HEK293 (cell line): ENCODE results near the gene NRGN.

Source experiments
- CTCF ChIA-PET: fragments of 350-600 bp; formaldehyde crosslinking; extraction: SDS; loops from one replicate; lab custom pipeline; 2021; ENCODE audit warnings: antibody characterized with exemption; lab: Yijun Ruan, JAX
- POLR2A ChIA-PET: fragments of 300-600 bp; formaldehyde crosslinking; extraction: SDS; loops from one replicate; lab custom pipeline; 2020; ENCODE audit warnings: antibody characterized with exemption, inconsistent platforms; lab: Yijun Ruan, JAX
- H3K27ac ChIP-seq: fragments of 200-500 bp; sonication (Bioruptor generic); 2 replicates; pipeline ENCODE4 v1.5.1; 2014; ENCODE audit warnings: low read depth, low read length, control low read depth, inconsistent platforms; ENCODE audit errors: extremely low read depth
- H3K36me3 ChIP-seq, 2 experiments: fragments of 200-500 bp in 1 of 2; sonication (Bioruptor generic) in 1 of 2; 1 replicate in 1 of 2; 2 replicates in 1 of 2; pipeline ENCODE4 v1.5.1; 2014 to 2017; ENCODE audit warnings: inconsistent platforms in 2 of 2, low read length in 2 of 2; ENCODE audit not compliant: control insufficient read depth in 2 of 2, insufficient read depth in 1 of 2
- H3K4me1 ChIP-seq: fragments of 200-500 bp; sonication (Bioruptor generic); 2 replicates; pipeline ENCODE4 v1.5.1; 2014; ENCODE audit warnings: mild to moderate bottlenecking, low read length, inconsistent platforms; ENCODE audit not compliant: control insufficient read depth, insufficient read depth
- H3K4me3 ChIP-seq: 2 replicates; pipeline ENCODE4 v1.5.1; 2011; ENCODE audit warnings: low read depth, mild to moderate bottlenecking, control low read depth, low read length, moderate library complexity
- H3K9me3 ChIP-seq: fragments of 200-500 bp; sonication (Bioruptor generic); 2 replicates; pipeline ENCODE4 v1.5.1; 2014; ENCODE audit warnings: low read depth, low read length, inconsistent platforms; ENCODE audit not compliant: control insufficient read depth, insufficient read depth
- GFI1B ChIP-seq: fragments of 450-650 bp; formaldehyde crosslinking; IDR thresholded peaks from 2 replicates; pipeline ENCODE4 v1.5.1; 2016; ENCODE audit warnings: missing biosample characterization, missing genetic modification characterization
- MEIS1 ChIP-seq: sonication (generic); formaldehyde crosslinking; IDR thresholded peaks from 2 replicates; pipeline ENCODE4 v1.8.1; 2022; ENCODE audit warnings: missing genetic modification reagents, mild to moderate bottlenecking, borderline replicate concordance
- RBAK ChIP-seq: fragments of 450-650 bp; formaldehyde crosslinking; IDR thresholded peaks from 2 replicates; pipeline ENCODE4 v1.5.1; 2016; ENCODE audit warnings: missing biosample characterization, missing genetic modification characterization
- SALL2 ChIP-seq: fragments of 450-650 bp; formaldehyde crosslinking; IDR thresholded peaks from 2 replicates; pipeline ENCODE4 v1.5.0; 2017; ENCODE audit warnings: missing biosample characterization, mild to moderate bottlenecking, missing genetic modification characterization, borderline replicate concordance
- SCRT1 ChIP-seq: fragments of 450-650 bp; formaldehyde crosslinking; IDR thresholded peaks from 2 replicates; pipeline ENCODE4 v1.5.1; 2016; ENCODE audit warnings: missing biosample characterization, missing genetic modification characterization, borderline replicate concordance
- SETDB1 ChIP-seq: IDR thresholded peaks from one replicate; pipeline ENCODE4 v1.6.1; 2017; ENCODE audit warnings: mild to moderate bottlenecking, low read length, moderate library complexity, mixed read lengths; ENCODE audit not compliant: insufficient read length
- SP2 ChIP-seq: fragments of 450-650 bp; formaldehyde crosslinking; IDR thresholded peaks from 2 replicates; pipeline ENCODE4 v1.5.1; 2016; ENCODE audit warnings: missing biosample characterization, missing genetic modification characterization
- ZEB2 ChIP-seq: fragments of 450-650 bp; formaldehyde crosslinking; IDR thresholded peaks from 2 replicates; pipeline ENCODE4 v1.5.1; 2016; ENCODE audit warnings: missing biosample characterization, missing genetic modification characterization
- ZNF148 ChIP-seq: fragments of 450-650 bp; formaldehyde crosslinking; IDR thresholded peaks from 2 replicates; pipeline ENCODE4 v1.5.0; 2017; ENCODE audit warnings: missing biosample characterization, missing genetic modification characterization, borderline replicate concordance
- ZNF16 ChIP-seq: fragments of 450-650 bp; formaldehyde crosslinking; IDR thresholded peaks from 2 replicates; pipeline ENCODE4 v1.5.1; 2016; ENCODE audit warnings: low read depth, missing biosample characterization, missing genetic modification characterization
- ZNF174 ChIP-seq: fragments of 450-650 bp; formaldehyde crosslinking; IDR thresholded peaks from 2 replicates; pipeline ENCODE4 v1.5.0; 2017; ENCODE audit warnings: missing biosample characterization, mild to moderate bottlenecking, missing genetic modification characterization
- ZNF211 ChIP-seq: fragments of 450-650 bp; formaldehyde crosslinking; IDR thresholded peaks from 2 replicates; pipeline ENCODE4 v1.5.1; 2016; ENCODE audit warnings: low read depth, missing biosample characterization, missing genetic modification characterization
- ZNF214 ChIP-seq: fragments of 450-650 bp; formaldehyde crosslinking; IDR thresholded peaks from 2 replicates; pipeline ENCODE4 v1.5.1; 2017; ENCODE audit warnings: missing biosample characterization, mild to moderate bottlenecking, missing genetic modification characterization, borderline replicate concordance
- ZNF335 ChIP-seq: fragments of 450-650 bp; formaldehyde crosslinking; conservative IDR thresholded peaks from 2 replicates; pipeline ENCODE4 v1.5.1; 2016; ENCODE audit warnings: missing biosample characterization, missing genetic modification characterization
- ZNF37A ChIP-seq: fragments of 450-650 bp; IDR thresholded peaks from 2 replicates; pipeline ENCODE4 v1.5.1; 2018; ENCODE audit warnings: missing biosample characterization, missing genetic modification characterization
- ZNF398 ChIP-seq: fragments of 450-650 bp; formaldehyde crosslinking; IDR thresholded peaks from 2 replicates; pipeline ENCODE4 v1.5.1; 2017; ENCODE audit warnings: missing biosample characterization, missing genetic modification characterization
- ZNF404 ChIP-seq: fragments of 450-650 bp; formaldehyde crosslinking; IDR thresholded peaks from 2 replicates; pipeline ENCODE4 v1.5.1; 2017; ENCODE audit warnings: missing biosample characterization, missing genetic modification characterization
- ZNF514 ChIP-seq: fragments of 450-650 bp; formaldehyde crosslinking; IDR thresholded peaks from 2 replicates; pipeline ENCODE4 v1.5.1; 2016; ENCODE audit warnings: missing biosample characterization, missing genetic modification characterization
- ZNF664 ChIP-seq: fragments of 450-650 bp; formaldehyde crosslinking; IDR thresholded peaks from 2 replicates; pipeline ENCODE4 v1.5.1; 2016; ENCODE audit warnings: missing biosample characterization, missing genetic modification characterization
- ZSCAN23 ChIP-seq: fragments of 450-650 bp; formaldehyde crosslinking; IDR thresholded peaks from 2 replicates; pipeline ENCODE4 v1.5.1; 2016; ENCODE audit warnings: missing biosample characterization, missing genetic modification characterization
- TF ChIP-seq, protein P1 (sequence below): fragments of 450-650 bp; formaldehyde crosslinking; IDR thresholded peaks from 2 replicates; pipeline ENCODE4 v1.5.1; 2016; ENCODE audit warnings: missing biosample characterization, missing genetic modification characterization
- TF ChIP-seq, protein P2 (sequence below): fragments of 450-650 bp; formaldehyde crosslinking; IDR thresholded peaks from 2 replicates; pipeline ENCODE4 v1.5.1; 2017; ENCODE audit warnings: missing biosample characterization, missing genetic modification characterization
- TF ChIP-seq, protein P3 (sequence below): fragments of 450-650 bp; formaldehyde crosslinking; conservative IDR thresholded peaks from 2 replicates; pipeline ENCODE4 v1.5.1; 2016; ENCODE audit warnings: low read depth, missing biosample characterization, missing genetic modification characterization

Gene NRGN

GRCh38 chr11:124740277-124740882, 638 bp downstream of the NRGN start (continued):
- TF ChIP-seq, protein P1, sequence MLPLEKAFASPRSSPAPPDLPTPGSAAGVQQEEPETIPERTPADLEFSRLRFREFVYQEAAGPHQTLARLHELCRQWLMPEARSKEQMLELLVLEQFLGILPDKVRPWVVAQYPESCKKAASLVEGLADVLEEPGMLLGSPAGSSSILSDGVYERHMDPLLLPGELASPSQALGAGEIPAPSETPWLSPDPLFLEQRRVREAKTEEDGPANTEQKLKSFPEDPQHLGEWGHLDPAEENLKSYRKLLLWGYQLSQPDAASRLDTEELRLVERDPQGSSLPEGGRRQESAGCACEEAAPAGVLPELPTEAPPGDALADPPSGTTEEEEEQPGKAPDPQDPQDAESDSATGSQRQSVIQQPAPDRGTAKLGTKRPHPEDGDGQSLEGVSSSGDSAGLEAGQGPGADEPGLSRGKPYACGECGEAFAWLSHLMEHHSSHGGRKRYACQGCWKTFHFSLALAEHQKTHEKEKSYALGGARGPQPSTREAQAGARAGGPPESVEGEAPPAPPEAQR = no peak
- TF ChIP-seq ZNF16 (tag by site-specific recombination) (no peak), ZEB2 (tag by site-specific recombination) (no peak), ZNF664 (no peak), ZNF37A (no peak), ZNF211 (tag by site-specific recombination) (no peak), ZNF514 (tag by site-specific recombination) (no peak), ZNF148 (tag by site-specific recombination) (no peak), SALL2 (no peak), ZSCAN23 (no peak), SETDB1 (no peak), RBAK (no peak), MEIS1 (no peak), SP2 (tag by site-specific recombination) (peak; percentile 33; the same call in 1 of the 2 replicates), ZNF404 (tag by site-specific recombination) (no peak)
- TF ChIP-seq, protein P2, sequence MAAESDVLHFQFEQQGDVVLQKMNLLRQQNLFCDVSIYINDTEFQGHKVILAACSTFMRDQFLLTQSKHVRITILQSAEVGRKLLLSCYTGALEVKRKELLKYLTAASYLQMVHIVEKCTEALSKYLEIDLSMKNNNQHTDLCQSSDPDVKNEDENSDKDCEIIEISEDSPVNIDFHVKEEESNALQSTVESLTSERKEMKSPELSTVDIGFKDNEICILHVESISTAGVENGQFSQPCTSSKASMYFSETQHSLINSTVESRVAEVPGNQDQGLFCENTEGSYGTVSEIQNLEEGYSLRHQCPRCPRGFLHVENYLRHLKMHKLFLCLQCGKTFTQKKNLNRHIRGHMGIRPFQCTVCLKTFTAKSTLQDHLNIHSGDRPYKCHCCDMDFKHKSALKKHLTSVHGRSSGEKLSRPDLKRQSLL = no peak
- TF ChIP-seq, protein P3, sequence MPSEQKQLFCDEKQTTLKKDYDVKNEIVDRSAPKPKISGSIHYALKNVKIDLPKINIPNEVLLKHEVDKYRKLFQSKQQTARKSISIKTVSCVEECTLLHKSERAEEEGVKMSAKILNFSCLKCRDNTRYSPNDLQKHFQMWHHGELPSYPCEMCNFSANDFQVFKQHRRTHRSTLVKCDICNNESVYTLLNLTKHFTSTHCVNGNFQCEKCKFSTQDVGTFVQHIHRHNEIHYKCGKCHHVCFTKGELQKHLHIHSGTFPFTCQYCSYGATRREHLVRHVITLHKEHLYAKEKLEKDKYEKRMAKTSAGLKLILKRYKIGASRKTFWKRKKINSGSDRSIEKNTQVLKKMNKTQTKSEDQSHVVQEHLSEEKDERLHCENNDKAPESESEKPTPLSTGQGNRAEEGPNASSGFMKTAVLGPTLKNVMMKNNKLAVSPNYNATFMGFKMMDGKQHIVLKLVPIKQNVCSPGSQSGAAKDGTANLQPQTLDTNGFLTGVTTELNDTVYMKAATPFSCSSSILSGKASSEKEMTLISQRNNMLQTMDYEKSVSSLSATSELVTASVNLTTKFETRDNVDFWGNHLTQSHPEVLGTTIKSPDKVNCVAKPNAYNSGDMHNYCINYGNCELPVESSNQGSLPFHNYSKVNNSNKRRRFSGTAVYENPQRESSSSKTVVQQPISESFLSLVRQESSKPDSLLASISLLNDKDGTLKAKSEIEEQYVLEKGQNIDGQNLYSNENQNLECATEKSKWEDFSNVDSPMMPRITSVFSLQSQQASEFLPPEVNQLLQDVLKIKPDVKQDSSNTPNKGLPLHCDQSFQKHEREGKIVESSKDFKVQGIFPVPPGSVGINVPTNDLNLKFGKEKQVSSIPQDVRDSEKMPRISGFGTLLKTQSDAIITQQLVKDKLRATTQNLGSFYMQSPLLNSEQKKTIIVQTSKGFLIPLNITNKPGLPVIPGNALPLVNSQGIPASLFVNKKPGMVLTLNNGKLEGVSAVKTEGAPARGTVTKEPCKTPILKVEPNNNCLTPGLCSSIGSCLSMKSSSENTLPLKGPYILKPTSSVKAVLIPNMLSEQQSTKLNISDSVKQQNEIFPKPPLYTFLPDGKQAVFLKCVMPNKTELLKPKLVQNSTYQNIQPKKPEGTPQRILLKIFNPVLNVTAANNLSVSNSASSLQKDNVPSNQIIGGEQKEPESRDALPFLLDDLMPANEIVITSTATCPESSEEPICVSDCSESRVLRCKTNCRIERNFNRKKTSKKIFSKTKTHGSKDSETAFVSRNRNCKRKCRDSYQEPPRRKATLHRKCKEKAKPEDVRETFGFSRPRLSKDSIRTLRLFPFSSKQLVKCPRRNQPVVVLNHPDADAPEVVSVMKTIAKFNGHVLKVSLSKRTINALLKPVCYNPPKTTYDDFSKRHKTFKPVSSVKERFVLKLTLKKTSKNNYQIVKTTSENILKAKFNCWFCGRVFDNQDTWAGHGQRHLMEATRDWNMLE (tag by site-specific recombination) = no peak
- TF ChIP-seq, all 188 proteins: peak for 16

GRCh38 chr11:124742555-124742954, 2.8 kb downstream of the NRGN start:
- ChIA-PET POLR2A (no interaction called here), CTCF (interaction anchor here (0.7 to 3.0 kb wide), 5 partner anchors 13 to 134 kb away, joined by 3 to 13 read pairs (median 3); no protein-coding TSS in a partner anchor)
- no peaks in the 10 kb centered on the region; the same call in 1 of the 2 replicates for H3K4me1 ChIP-seq
- H3K36me3 ChIP-seq = no peaks in the 10 kb centered on the region
- H3K9me3 ChIP-seq = no peaks in the 10 kb centered on the region
- no peak overlapping the region for H3K27ac ChIP-seq
- no peak overlapping the region for H3K4me3 ChIP-seq
- no peak for TF ChIP-seq ZNF214 (tag by site-specific recombination)
- no peak for TF ChIP-seq SCRT1 (tag by site-specific recombination)
- no peak for TF ChIP-seq ZNF398
- TF ChIP-seq ZNF174 (tag by site-specific recombination) = no peak
- TF ChIP-seq GFI1B (tag by site-specific recombination) = no peak
- peak; percentile 73 for TF ChIP-seq ZNF664
- no peak for TF ChIP-seq ZNF335
